K562 (cell line): ENCODE results near the gene KCND1. TPM values are rescaled to one million over a fixed set of nuclear protein-coding genes. Genes with fewer than 3 reads are reported as not detected.

ENCODE experiments used
- ATAC-seq: fragments of 200-7000 bp; cut with Tn5 transposase; 3 replicates; pipeline ENCODE4 v1.9.1; 2020; ENCODE audit warnings: moderate library complexity
- BruUV-seq: library from RNA; stranded (reverse); fragments of 400-500 nt; replicated peaks from 2 replicates; lab custom pipeline; 2021; lab: Mats Ljungman, UMichigan
- CTCF ChIA-PET: fragments of 300-600 bp; formaldehyde crosslinking; extraction: SDS; loops from one replicate; lab custom pipeline; 2021; ENCODE audit warnings: low intra/inter-chr PET ratio; lab: Yijun Ruan, JAX
- POLR2A ChIA-PET: fragments of 300-600, 350-650 bp; sonication (Branson Sonifier 250); formaldehyde crosslinking; extraction: SDS; loops from one replicate; lab custom pipeline; 2021; ENCODE audit warnings: antibody characterized with exemption, inconsistent platforms; lab: Yijun Ruan, JAX
- DNase-seq, 4 experiments: peaks; one replicate each; pipeline versions ENCODE4 v3.0.0 to v3.0.0-alpha.2; 2011 to 2018; ENCODE audit warnings: low spot score in 3 of 4, mixed read lengths in 3 of 4; ENCODE audit errors: extremely low read depth in 1 of 4
- FAIRE-seq: peaks from 2 replicates; lab custom pipeline; 2011; peaks lifted over from hg19 to GRCh38; lab: Jason Lieb, UNC
- H2AFZ ChIP-seq: 2 replicates; pipeline ENCODE4 v1.6.0; 2011; ENCODE audit warnings: low read depth, low read length, control low read depth, inconsistent platforms
- H3K27ac ChIP-seq: fragments of 200-600 bp; 3 replicates; pipeline ENCODE4 v1.8.0; 2011; ENCODE audit warnings: low read depth, mild to moderate bottlenecking, control low read depth, inconsistent platforms, low read length, moderate library complexity, mixed read lengths; ENCODE audit errors: extremely low read depth
- H3K27me3 ChIP-seq, 2 experiments: fragments of 300-600 bp in 1 of 2; 2 replicates in 1 of 2; 3 replicates in 1 of 2; pipeline versions ENCODE4 v1.6.0 to v1.8.0; 2011; ENCODE audit warnings: inconsistent platforms in 2 of 2, low read length in 2 of 2, mild to moderate bottlenecking in 1 of 2, mixed read lengths in 1 of 2, moderate library complexity in 1 of 2; ENCODE audit not compliant: control insufficient read depth in 2 of 2, insufficient read depth in 2 of 2
- H3K36me3 ChIP-seq: fragments of 300-600 bp; 3 replicates; pipeline ENCODE4 v1.8.0; 2011; ENCODE audit warnings: mild to moderate bottlenecking, low read length, inconsistent platforms; ENCODE audit not compliant: control insufficient read depth, insufficient read depth
- H3K4me1 ChIP-seq, 2 experiments: fragments of 200-600 bp in 1 of 2; replicated peaks in 1 of 2; 2 replicates in 1 of 2; 3 replicates in 1 of 2; pipeline versions ENCODE4 v1.5.1 to v1.8.0; 2011; ENCODE audit warnings: inconsistent platforms in 2 of 2, low read length in 2 of 2, mild to moderate bottlenecking in 1 of 2, mixed read lengths in 1 of 2, moderate library complexity in 1 of 2; ENCODE audit not compliant: control insufficient read depth in 2 of 2, insufficient read depth in 2 of 2
- H3K4me2 ChIP-seq: 2 replicates; pipeline ENCODE4 v1.6.1; 2011; ENCODE audit warnings: low read length, control low read depth, inconsistent platforms, mixed read lengths; ENCODE audit not compliant: insufficient read depth
- H3K4me3 ChIP-seq: fragments of 200-600 bp; sonication (generic), shearing (Covaris generic); 2 replicates; pipeline ENCODE4 v1.5.1; 2016; ENCODE audit warnings: control low read depth, inconsistent platforms
- H3K79me2 ChIP-seq: fragments of 200-600 bp; 3 replicates; pipeline ENCODE4 v1.8.0; 2011; ENCODE audit warnings: low read length, inconsistent platforms; ENCODE audit not compliant: control insufficient read depth, insufficient read depth
- H3K9ac ChIP-seq, 2 experiments: 2 replicates each; pipeline versions ENCODE4 v1.6.0 to v1.6.1; 2011; ENCODE audit warnings: low read depth in 2 of 2, low read length in 2 of 2, control low read depth in 1 of 2, inconsistent platforms in 1 of 2, mild to moderate bottlenecking in 1 of 2, mixed read lengths in 1 of 2; ENCODE audit not compliant: insufficient read depth in 1 of 2
- H3K9me1 ChIP-seq: one replicate; pipeline ENCODE4 v1.6.0; 2011; ENCODE audit warnings: inconsistent platforms, mild to moderate bottlenecking, low read length, moderate library complexity; ENCODE audit not compliant: control insufficient read depth, insufficient read depth
- H3K9me3 ChIP-seq: replicated peaks from 2 replicates; pipeline ENCODE4 v1.5.1; 2011; ENCODE audit warnings: low read depth, low read length, inconsistent platforms; ENCODE audit not compliant: control insufficient read depth, insufficient read depth
- H4K20me1 ChIP-seq: replicated peaks from 2 replicates; pipeline ENCODE4 v1.6.1; 2011; ENCODE audit warnings: low read length, inconsistent platforms, mixed read lengths; ENCODE audit not compliant: control insufficient read depth, insufficient read depth
- CHAMP1 ChIP-seq: fragments of 450-650 bp; IDR thresholded peaks from 2 replicates; pipeline ENCODE4 v1.6.1; 2016; ENCODE audit warnings: mild to moderate bottlenecking
- ELK3 ChIP-seq: fragments of 450-650 bp; formaldehyde crosslinking; IDR thresholded peaks from 2 replicates; pipeline ENCODE4 v1.4.0; 2020; ENCODE audit warnings: mild to moderate bottlenecking
- GABPA ChIP-seq: fragments of 200-800 bp; sonication (Bioruptor generic); conservative IDR thresholded peaks from 2 replicates; pipeline ENCODE4 v1.6.1; 2016; ENCODE audit warnings: low read depth, missing genetic modification characterization, missing compliant biosample characterization
- GMEB1 ChIP-seq: fragments of 250-450 bp; sonication (Bioruptor Pico); IDR thresholded peaks from 2 replicates; pipeline ENCODE4 v1.4.0; 2020; ENCODE audit warnings: mild to moderate bottlenecking
- GTF2E2 ChIP-seq: fragments of 200-800 bp; sonication (Bioruptor generic); IDR thresholded peaks from 2 replicates; pipeline ENCODE4 v1.6.1; 2016; ENCODE audit warnings: missing genetic modification characterization, missing compliant biosample characterization
- HNRNPUL1 ChIP-seq: fragments of 200-400 bp; formaldehyde crosslinking; IDR thresholded peaks from 2 replicates; pipeline ENCODE4 v1.6.1; 2017; ENCODE audit warnings: low read length
- KDM1A ChIP-seq, 2 experiments: fragments of 450-650 bp; IDR thresholded peaks; 2 replicates each; pipeline ENCODE4 v1.6.1; 2016; ENCODE audit warnings: mild to moderate bottlenecking in 2 of 2
- MEF2D ChIP-seq: conservative IDR thresholded peaks from 2 replicates; pipeline ENCODE4 v1.6.1; 2016; ENCODE audit warnings: low read depth, missing genetic modification characterization, missing compliant biosample characterization
- NCOA1 ChIP-seq: fragments of 450-650 bp; IDR thresholded peaks from 2 replicates; pipeline ENCODE4 v1.6.1; 2016; ENCODE audit warnings: low read depth
- NFE2 ChIP-seq: IDR thresholded peaks from 2 replicates; pipeline ENCODE4 v1.6.1; 2014; ENCODE audit warnings: antibody characterized with exemption, low read depth
- STAT5A ChIP-seq: IDR thresholded peaks from 2 replicates; pipeline ENCODE4 v1.6.1; 2012; ENCODE audit warnings: low read length, inconsistent platforms, borderline replicate concordance
- USF1 ChIP-seq: sonication (generic); formaldehyde crosslinking; IDR thresholded peaks from 2 replicates; pipeline ENCODE4 v1.9.0; 2022; ENCODE audit warnings: mild to moderate bottlenecking, missing genetic modification reagents
- WHSC1 ChIP-seq: IDR thresholded peaks from one replicate; pipeline ENCODE4 v1.6.1; 2012; ENCODE audit warnings: low read length, control low read depth, inconsistent platforms
- ZNF232 ChIP-seq: sonication (generic); formaldehyde crosslinking; IDR thresholded peaks from 2 replicates; pipeline ENCODE4 v1.8.0; 2022; ENCODE audit warnings: mild to moderate bottlenecking, missing genetic modification reagents
- WGBS: fragments of 100-300 bp; shearing (Covaris generic); methylation state at CpG from one replicate; pipeline ENCODE4 v1.1.6; 2016; ENCODE audit warnings: low coverage, mixed read lengths; ENCODE audit not compliant: insufficient coverage; ENCODE audit errors: missing lambda C conversion rate; 5-methylcytosine and 5-hydroxymethylcytosine counted together
- in situ Hi-C: fragments of 300-500 bp; cut with MboI; formaldehyde crosslinking; loops from 4 replicates; pipeline ENCODE4 v1.15.0; 2018; ENCODE audit warnings: inconsistent platforms, mixed read lengths
- intact Hi-C: fragments of 100-400 bp; cut with micrococcal nuclease; formaldehyde crosslinking; loops from 2 replicates; pipeline ENCODE4 v1.14.2; 2022
- polyA plus RNA-seq, 8 experiments: library from polyadenylated mRNA; depleted of rRNA in 4 of 8; stranded (reverse) in 5 of 8; unstranded in 3 of 8; fragments of >200 nt; fragmentation: Nextera tagmentation in 2 of 8; fragmentation: Illumina TruSeq in 1 of 8; extraction: Ambion mirVana in 2 of 8; extraction: Trizol in 1 of 8; gene quantifications; 2 replicates each; pipeline versions ENCODE4 v1.2.1 to v1.2.3, GENCODE V29; 2011 to 2014; ENCODE audit warnings: inconsistent platforms in 1 of 8, missing spikeins in 1 of 8
- total RNA-seq, 7 experiments: library from RNA; depleted of rRNA in 6 of 7; stranded (reverse); fragments of >200 nt in 6 of 7; fragmentation: Illumina TruSeq in 2 of 7; extraction: Trizol in 2 of 7; gene quantifications; 2 replicates each; pipeline versions ENCODE4 v1.2.1 to v1.2.3, GENCODE V29; 2011 to 2021; ENCODE audit warnings: low replicate concordance in 1 of 7

KCND1 gene
- total and polyA plus RNA-seq, 9 of the 15 experiments (the other 6 are each of a cell fraction or from before 2014, with no cell fraction given): 0.06 to 0.83 (median 0.39) TPM; not detected in 1

GRCh38 chrX:48937054-48937907 is 34.4 kb downstream of the KCND1 start:
- Histone ChIP-seq H3K4me1 (peaks cover 51 to 61% of the 10 kb centered on the region in 2 experiments), H4K20me1 (no peaks in the 10 kb centered on the region), H3K9ac (peak overlapping the region; percentile 70 to 79; a peak in 3 of 4 replicates), H3K4me2 (peak overlapping the region; percentile 70), H3K9me1 (no peaks in the 10 kb centered on the region), H2AFZ (no peak overlapping the region), H3K79me2 (peaks cover 74% of the 10 kb centered on the region), H3K36me3 (peaks cover 68% of the 10 kb centered on the region), H3K9me3 (no peaks in the 10 kb centered on the region), H3K4me3 (no peak overlapping the region; the same call in 1 of the 2 replicates), H3K27me3 (no peaks in the 10 kb centered on the region), H3K27ac (peak overlapping the region; percentile 91)
- FAIRE-seq: peak; percentile 78
- peak; percentile 62 to 93 (median 72) for DNase-seq
- intact Hi-C loops: loop anchor here (1.0 kb wide), 2 partner anchors 18 to 106 kb away; partner anchors contain the start of genes PIM2 and TFE3
- peak; percentile 82 for ATAC-seq
- in situ Hi-C loops: no loop called here
- BruUV-seq: no TSS peak
- ChIA-PET POLR2A (interaction anchor here (0.7 to 1.1 kb wide), 5 partner anchors 9 to 209 kb away, joined by 3 to 4 read pairs (median 3); no protein-coding TSS in a partner anchor), CTCF (interaction anchor here (1.6 kb wide), 1 partner anchor 21 kb away, joined by 4 read pairs; no protein-coding TSS in a partner anchor)
- 1% methylated on average over 8 of the region's 9 CpGs for WGBS
- TF ChIP-seq KDM1A (IDR thresholded peaks at IDR 0.05) (peak; percentile 11 to 44; a peak in 1 of 4 replicates), WHSC1 (no peak), HNRNPUL1 (no peak), MEF2D (tag) (peak; percentile 70), GABPA (peak; percentile 43), GMEB1 (CRISPR knock-in tag) (peak; percentile 5; the same call in 1 of the 2 replicates), NCOA1 (peak; percentile 56; the same call in 1 of the 2 replicates), CHAMP1 (no peak), NFE2 (peak; percentile 71), ELK3 (no peak), USF1 (CRISPR knock-in tag) (peak; percentile 92), STAT5A (peak; percentile 80), GTF2E2 (tag) (peak; percentile 43; the same call in 1 of the 2 replicates), ZNF232 (CRISPR knock-in tag) (no peak)
